ENCODE measurements around the gene SIVA1.

The SIVA1 gene

DNA sequence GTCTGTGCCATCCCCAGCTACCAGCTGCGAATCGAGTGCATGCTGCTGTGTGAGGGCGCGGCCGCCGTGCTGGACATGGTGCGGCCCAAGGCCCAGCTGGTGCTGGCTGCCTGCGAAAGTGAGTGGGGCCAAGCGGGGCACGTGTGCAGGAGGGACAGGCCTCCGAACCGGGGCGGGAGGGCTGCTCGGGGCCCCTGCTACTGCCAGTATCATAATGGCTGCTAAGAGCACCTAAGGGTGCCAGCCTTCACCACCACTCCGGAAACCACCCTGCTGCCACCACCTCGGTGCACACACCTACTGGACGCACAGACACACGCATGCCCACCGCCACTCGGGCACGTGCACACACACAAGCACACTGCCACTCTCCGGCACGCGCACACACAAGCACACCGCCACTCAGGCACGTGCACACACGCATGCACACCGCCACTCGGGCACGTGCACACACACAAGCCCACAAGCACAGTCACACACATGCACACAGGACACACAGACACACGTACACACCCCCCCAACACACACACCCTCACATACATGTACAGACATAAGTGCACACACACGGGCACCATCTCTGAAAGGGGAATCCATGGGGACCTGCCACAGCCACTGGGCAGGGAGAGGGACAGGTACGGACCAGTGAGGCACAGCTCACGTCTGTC lies 42.7 kb upstream of the SIVA1 start:
- H3K27me3 ChIP-seq (ENCODE audit: control insufficient read depth in 2 of 2, insufficient read depth in 2 of 2, low read length in 2 of 2) = no peaks in the 10 kb centered on the region
- H3K4me1 ChIP-seq (ENCODE audit: control insufficient read depth in 2 of 2, insufficient read depth in 2 of 2, low read length in 2 of 2) = no peaks in the 10 kb centered on the region
- no peak overlapping the region for H3K27ac ChIP-seq (ENCODE audit: low read depth in 2 of 2, low read length in 2 of 2)
- peaks cover 52 to 66% of the 10 kb centered on the region in 2 donors for H3K36me3 ChIP-seq (ENCODE audit: control insufficient read depth in 2 of 2, insufficient read depth in 2 of 2, low read length in 2 of 2)
- H3K4me3 ChIP-seq (ENCODE audit: low read length in 2 of 2) = no peak overlapping the region
- H3K9ac ChIP-seq (ENCODE audit: low read depth in 1 of 2, low read length in 2 of 2) = no peak overlapping the region
- no peaks in the 10 kb centered on the region for H3K9me3 ChIP-seq (ENCODE audit: control insufficient read depth in 2 of 2, low read length in 2 of 2)

DNA sequence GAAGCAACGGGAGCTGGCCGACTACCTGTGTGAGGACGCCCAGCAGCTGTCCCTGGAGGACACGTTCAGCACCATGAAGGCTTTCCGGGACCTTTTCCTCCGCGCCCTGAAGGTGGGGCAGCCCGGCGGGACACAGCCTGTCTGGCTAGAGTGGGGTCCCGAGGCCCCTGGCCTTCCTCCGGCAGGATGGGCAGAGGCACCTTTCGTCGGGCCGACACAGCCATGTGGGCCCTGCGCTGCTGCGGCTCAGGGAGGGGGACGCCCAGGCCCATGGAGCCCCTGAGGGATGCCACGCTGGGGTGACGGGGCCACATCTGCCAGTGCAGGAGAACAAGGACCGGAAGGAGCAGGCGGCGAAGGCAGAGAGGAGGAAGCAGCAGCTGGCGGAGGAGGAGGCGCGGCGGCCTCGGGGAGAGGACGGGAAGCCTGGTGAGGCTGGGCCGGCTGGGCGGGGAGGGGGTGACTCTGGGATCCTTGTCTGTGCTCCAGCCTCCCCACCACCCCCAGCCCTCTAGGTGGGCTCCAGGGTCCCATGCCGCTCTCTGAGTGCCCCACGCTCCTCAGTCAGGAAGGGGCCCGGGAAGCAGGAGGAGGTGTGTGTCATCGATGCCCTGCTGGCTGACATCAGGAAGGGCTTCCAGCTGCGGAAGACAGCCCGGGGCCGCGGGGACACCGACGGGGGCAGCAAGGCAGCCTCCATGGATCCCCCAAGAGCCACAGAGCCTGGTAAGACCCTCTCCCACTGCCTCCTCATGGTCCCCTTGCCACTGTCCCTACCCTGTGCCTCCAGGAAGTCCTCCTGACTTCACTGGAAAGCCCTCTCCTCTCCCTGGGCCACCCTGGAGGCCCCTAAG lies 39.8 kb upstream of the SIVA1 start:
- H3K4me3 ChIP-seq (ENCODE audit: low read length in 2 of 2) = no peak overlapping the region
- H3K9me3 ChIP-seq (ENCODE audit: control insufficient read depth in 2 of 2, low read length in 2 of 2) = no peaks in the 10 kb centered on the region
- H3K27me3 ChIP-seq (ENCODE audit: control insufficient read depth in 2 of 2, insufficient read depth in 2 of 2, low read length in 2 of 2) = no peaks in the 10 kb centered on the region
- H3K9ac ChIP-seq (ENCODE audit: low read depth in 1 of 2, low read length in 2 of 2) = no peak overlapping the region
- no peaks in the 10 kb centered on the region for H3K4me1 ChIP-seq (ENCODE audit: control insufficient read depth in 2 of 2, insufficient read depth in 2 of 2, low read length in 2 of 2)
- peaks cover 58 to 75% of the 10 kb centered on the region in 2 donors for H3K36me3 ChIP-seq (ENCODE audit: control insufficient read depth in 2 of 2, insufficient read depth in 2 of 2, low read length in 2 of 2)
- H3K27ac ChIP-seq (ENCODE audit: low read depth in 2 of 2, low read length in 2 of 2) = no peak overlapping the region

DNA sequence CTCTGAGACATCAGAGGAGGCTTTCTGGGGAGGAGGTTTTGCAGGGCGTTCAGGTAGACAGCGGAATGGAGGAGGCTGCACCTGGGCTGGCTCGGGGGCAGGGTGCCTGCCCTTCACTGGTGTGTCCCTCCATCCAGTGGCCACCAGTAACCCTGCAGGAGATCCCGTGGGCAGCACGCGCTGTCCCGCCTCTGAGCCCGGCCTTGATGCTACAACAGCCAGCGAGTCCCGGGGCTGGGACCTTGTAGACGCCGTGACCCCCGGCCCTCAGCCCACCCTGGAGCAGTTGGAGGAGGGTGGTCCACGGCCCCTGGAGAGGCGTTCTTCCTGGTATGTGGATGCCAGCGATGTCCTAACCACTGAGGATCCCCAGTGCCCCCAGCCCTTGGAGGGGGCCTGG lies 38.9 kb upstream of the SIVA1 start:
- no peak overlapping the region for H3K4me3 ChIP-seq (ENCODE audit: low read length in 2 of 2)
- no peak overlapping the region for H3K27ac ChIP-seq (ENCODE audit: low read depth in 2 of 2, low read length in 2 of 2)
- H3K9me3 ChIP-seq (ENCODE audit: control insufficient read depth in 2 of 2, low read length in 2 of 2) = no peaks in the 10 kb centered on the region
- no peak overlapping the region for H3K9ac ChIP-seq (ENCODE audit: low read depth in 1 of 2, low read length in 2 of 2)
- H3K27me3 ChIP-seq (ENCODE audit: control insufficient read depth in 2 of 2, insufficient read depth in 2 of 2, low read length in 2 of 2) = no peaks in the 10 kb centered on the region
- H3K36me3 ChIP-seq (ENCODE audit: control insufficient read depth in 2 of 2, insufficient read depth in 2 of 2, low read length in 2 of 2) = peaks cover 58 to 73% of the 10 kb centered on the region in 2 donors
- no peaks in the 10 kb centered on the region for H3K4me1 ChIP-seq (ENCODE audit: control insufficient read depth in 2 of 2, insufficient read depth in 2 of 2, low read length in 2 of 2)

DNA sequence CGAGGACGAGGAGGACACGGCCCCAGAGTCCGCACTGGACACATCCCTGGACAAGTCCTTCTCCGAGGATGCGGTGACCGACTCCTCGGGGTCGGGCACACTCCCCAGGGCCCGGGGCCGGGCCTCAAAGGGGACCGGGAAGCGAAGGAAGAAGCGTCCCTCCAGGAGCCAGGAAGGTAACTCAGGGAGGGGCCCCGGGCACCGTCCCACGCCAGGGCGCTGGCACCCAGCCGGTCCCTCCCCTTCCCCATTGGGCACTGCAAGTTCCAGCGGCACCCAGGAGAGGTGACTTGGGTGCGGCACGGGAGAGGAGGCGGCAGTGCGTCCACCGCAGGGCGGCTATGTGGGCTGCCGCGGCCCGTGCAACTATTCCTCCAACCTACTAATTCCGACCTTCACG lies 38.3 kb upstream of the SIVA1 start:
- Histone ChIP-seq H3K27ac (ENCODE audit: low read depth in 2 of 2, low read length in 2 of 2) (no peak overlapping the region), H3K9ac (ENCODE audit: low read depth in 1 of 2, low read length in 2 of 2) (no peak overlapping the region), H3K4me1 (ENCODE audit: control insufficient read depth in 2 of 2, insufficient read depth in 2 of 2, low read length in 2 of 2) (no peaks in the 10 kb centered on the region), H3K9me3 (ENCODE audit: control insufficient read depth in 2 of 2, low read length in 2 of 2) (no peaks in the 10 kb centered on the region), H3K4me3 (ENCODE audit: low read length in 2 of 2) (no peak overlapping the region), H3K36me3 (ENCODE audit: control insufficient read depth in 2 of 2, insufficient read depth in 2 of 2, low read length in 2 of 2) (peaks cover 56 to 68% of the 10 kb centered on the region in 2 donors), H3K27me3 (ENCODE audit: control insufficient read depth in 2 of 2, insufficient read depth in 2 of 2, low read length in 2 of 2) (no peaks in the 10 kb centered on the region)

DNA sequence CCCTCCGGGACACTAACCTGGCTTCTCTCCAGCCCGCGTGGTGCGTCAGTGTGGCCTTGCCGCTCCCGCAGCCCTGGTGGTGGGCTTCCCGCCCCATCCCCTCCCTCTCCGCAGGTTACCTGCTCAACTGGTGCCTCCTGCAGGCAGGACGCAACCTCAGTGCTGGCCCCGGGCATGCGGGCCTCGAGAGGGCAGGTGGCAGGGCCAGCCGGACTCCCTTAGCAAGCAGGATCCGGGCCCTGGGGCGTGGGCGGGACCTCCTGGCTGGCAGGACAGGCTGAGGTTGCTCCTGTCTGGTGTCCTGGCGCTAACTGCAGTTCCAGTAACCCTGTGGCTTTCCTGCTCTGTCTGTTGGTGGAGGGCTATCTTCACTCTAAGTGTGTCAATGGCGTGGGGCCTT lies 37.5 kb upstream of the SIVA1 start:
- H3K36me3 ChIP-seq (ENCODE audit: control insufficient read depth in 2 of 2, insufficient read depth in 2 of 2, low read length in 2 of 2) = peaks cover 52 to 64% of the 10 kb centered on the region in 2 donors
- no peak overlapping the region for H3K9ac ChIP-seq (ENCODE audit: low read depth in 1 of 2, low read length in 2 of 2)
- no peaks in the 10 kb centered on the region for H3K4me1 ChIP-seq (ENCODE audit: control insufficient read depth in 2 of 2, insufficient read depth in 2 of 2, low read length in 2 of 2)
- no peaks in the 10 kb centered on the region for H3K9me3 ChIP-seq (ENCODE audit: control insufficient read depth in 2 of 2, low read length in 2 of 2)
- H3K4me3 ChIP-seq (ENCODE audit: low read length in 2 of 2) = no peak overlapping the region
- no peak overlapping the region for H3K27ac ChIP-seq (ENCODE audit: low read depth in 2 of 2, low read length in 2 of 2)
- no peaks in the 10 kb centered on the region for H3K27me3 ChIP-seq (ENCODE audit: control insufficient read depth in 2 of 2, insufficient read depth in 2 of 2, low read length in 2 of 2)

DNA sequence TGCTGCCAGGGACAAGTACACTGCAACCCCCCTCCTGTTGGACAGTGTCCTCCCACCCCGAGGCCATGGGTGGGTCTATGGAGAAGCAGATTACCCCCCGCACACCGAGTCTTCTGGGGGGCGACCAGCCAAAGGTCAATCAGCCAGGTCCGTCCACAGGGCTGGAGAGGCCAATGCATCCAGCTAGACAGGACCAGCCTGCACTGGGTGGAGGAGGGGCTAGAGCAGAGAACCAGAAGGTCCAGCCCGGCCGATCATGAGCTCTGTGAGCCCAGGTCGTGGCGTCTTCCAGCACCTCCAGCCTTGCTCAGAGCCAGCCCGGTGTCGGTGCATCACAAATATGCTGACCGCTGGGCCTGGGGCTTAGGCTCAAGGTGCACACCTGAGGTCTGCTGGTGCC lies 37.1 kb upstream of the SIVA1 start:
- Histone ChIP-seq H3K4me3 (ENCODE audit: low read length in 2 of 2) (no peak overlapping the region), H3K4me1 (ENCODE audit: control insufficient read depth in 2 of 2, insufficient read depth in 2 of 2, low read length in 2 of 2) (no peaks in the 10 kb centered on the region), H3K9me3 (ENCODE audit: control insufficient read depth in 2 of 2, low read length in 2 of 2) (no peaks in the 10 kb centered on the region), H3K27me3 (ENCODE audit: control insufficient read depth in 2 of 2, insufficient read depth in 2 of 2, low read length in 2 of 2) (no peaks in the 10 kb centered on the region), H3K27ac (ENCODE audit: low read depth in 2 of 2, low read length in 2 of 2) (no peak overlapping the region), H3K9ac (ENCODE audit: low read depth in 1 of 2, low read length in 2 of 2) (no peak overlapping the region), H3K36me3 (ENCODE audit: control insufficient read depth in 2 of 2, insufficient read depth in 2 of 2, low read length in 2 of 2) (peaks cover 48 to 59% of the 10 kb centered on the region in 2 donors)

DNA sequence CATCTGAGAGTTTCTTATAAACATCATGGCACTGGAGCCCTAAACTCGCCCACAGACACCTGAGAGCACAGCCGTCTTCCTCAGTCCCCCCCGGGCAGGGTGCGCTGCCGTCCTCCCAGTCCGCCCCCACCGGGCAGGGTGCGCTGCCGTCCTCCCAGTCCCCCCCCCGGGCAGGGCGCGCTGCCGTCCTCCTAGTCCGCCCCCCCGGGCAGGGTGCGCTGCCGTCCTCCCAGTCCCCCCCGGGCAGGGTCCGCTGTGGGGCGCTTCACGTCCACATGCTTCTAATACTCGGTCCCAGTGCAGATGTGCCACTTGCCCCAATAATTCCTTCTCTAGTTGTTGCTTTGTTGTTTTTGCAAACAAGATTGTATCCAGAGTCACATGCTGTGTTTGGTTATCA lies 35.8 kb upstream of the SIVA1 start:
- Histone ChIP-seq H3K27me3 (ENCODE audit: control insufficient read depth in 2 of 2, insufficient read depth in 2 of 2, low read length in 2 of 2) (no peaks in the 10 kb centered on the region), H3K4me1 (ENCODE audit: control insufficient read depth in 2 of 2, insufficient read depth in 2 of 2, low read length in 2 of 2) (peaks cover 0 to 3% of the 10 kb centered on the region in 2 donors), H3K36me3 (ENCODE audit: control insufficient read depth in 2 of 2, insufficient read depth in 2 of 2, low read length in 2 of 2) (peaks cover 40 to 47% of the 10 kb centered on the region in 2 donors), H3K9ac (ENCODE audit: low read depth in 1 of 2, low read length in 2 of 2) (no peak overlapping the region), H3K9me3 (ENCODE audit: control insufficient read depth in 2 of 2, low read length in 2 of 2) (no peaks in the 10 kb centered on the region), H3K27ac (ENCODE audit: low read depth in 2 of 2, low read length in 2 of 2) (no peak overlapping the region), H3K4me3 (ENCODE audit: low read length in 2 of 2) (no peak overlapping the region)

DNA sequence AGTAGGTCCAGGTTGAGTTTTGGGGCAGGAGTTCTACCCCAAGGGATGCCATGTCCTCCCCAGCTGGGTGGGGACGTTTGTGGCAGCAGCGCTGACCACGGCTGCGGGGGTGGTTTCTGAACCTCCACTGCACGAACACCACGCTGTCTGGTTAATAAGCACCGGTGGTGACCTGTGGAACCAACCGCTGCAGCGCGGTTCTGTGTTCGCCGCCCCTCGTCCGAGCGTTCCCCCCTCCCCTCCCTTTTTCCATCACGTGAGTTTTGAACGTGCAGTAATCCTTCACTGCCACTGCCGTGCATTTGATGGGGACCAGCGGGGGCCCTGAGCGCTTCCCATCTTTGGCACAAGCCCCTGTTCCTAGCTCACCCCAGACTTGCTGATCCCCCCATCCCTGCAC lies 35.3 kb upstream of the SIVA1 start:
- peaks cover 0 to 9% of the 10 kb centered on the region in 2 donors for H3K4me1 ChIP-seq (ENCODE audit: control insufficient read depth in 2 of 2, insufficient read depth in 2 of 2, low read length in 2 of 2)
- no peak overlapping the region for H3K27ac ChIP-seq (ENCODE audit: low read depth in 2 of 2, low read length in 2 of 2)
- H3K9ac ChIP-seq (ENCODE audit: low read depth in 1 of 2, low read length in 2 of 2) = no peak overlapping the region
- H3K36me3 ChIP-seq (ENCODE audit: control insufficient read depth in 2 of 2, insufficient read depth in 2 of 2, low read length in 2 of 2) = peaks cover 37 to 43% of the 10 kb centered on the region in 2 donors
- no peaks in the 10 kb centered on the region for H3K27me3 ChIP-seq (ENCODE audit: control insufficient read depth in 2 of 2, insufficient read depth in 2 of 2, low read length in 2 of 2)
- H3K9me3 ChIP-seq (ENCODE audit: control insufficient read depth in 2 of 2, low read length in 2 of 2) = no peaks in the 10 kb centered on the region
- no peak overlapping the region for H3K4me3 ChIP-seq (ENCODE audit: low read length in 2 of 2)

DNA sequence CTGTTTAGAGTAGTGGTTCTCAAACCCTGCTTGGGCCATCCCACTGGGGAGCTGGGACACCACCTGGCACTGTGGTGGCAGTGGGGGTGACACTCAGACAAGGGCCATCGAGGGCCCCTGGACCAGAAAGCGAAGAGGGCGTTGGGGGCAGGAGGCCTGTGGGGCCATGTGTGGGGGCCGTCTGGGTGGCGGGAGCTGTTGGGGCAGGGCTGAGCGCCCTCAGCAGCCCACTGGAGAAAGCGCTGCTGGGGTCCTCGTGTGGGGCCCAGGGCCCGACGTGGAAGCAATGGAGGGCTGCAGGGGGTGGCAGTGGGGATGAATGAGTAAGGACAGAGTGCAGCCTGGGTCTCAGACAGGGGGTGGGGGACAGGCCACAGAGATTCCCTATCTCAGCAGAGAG lies 34.8 kb upstream of the SIVA1 start:
- Histone ChIP-seq H3K4me3 (ENCODE audit: low read length in 2 of 2) (no peak overlapping the region), H3K9ac (ENCODE audit: low read depth in 1 of 2, low read length in 2 of 2) (no peak overlapping the region), H3K27ac (ENCODE audit: low read depth in 2 of 2, low read length in 2 of 2) (no peak overlapping the region), H3K27me3 (ENCODE audit: control insufficient read depth in 2 of 2, insufficient read depth in 2 of 2, low read length in 2 of 2) (no peaks in the 10 kb centered on the region), H3K4me1 (ENCODE audit: control insufficient read depth in 2 of 2, insufficient read depth in 2 of 2, low read length in 2 of 2) (peaks cover 0 to 10% of the 10 kb centered on the region in 2 donors), H3K9me3 (ENCODE audit: control insufficient read depth in 2 of 2, low read length in 2 of 2) (no peaks in the 10 kb centered on the region), H3K36me3 (ENCODE audit: control insufficient read depth in 2 of 2, insufficient read depth in 2 of 2, low read length in 2 of 2) (peaks cover 35 to 38% of the 10 kb centered on the region in 2 donors)

DNA sequence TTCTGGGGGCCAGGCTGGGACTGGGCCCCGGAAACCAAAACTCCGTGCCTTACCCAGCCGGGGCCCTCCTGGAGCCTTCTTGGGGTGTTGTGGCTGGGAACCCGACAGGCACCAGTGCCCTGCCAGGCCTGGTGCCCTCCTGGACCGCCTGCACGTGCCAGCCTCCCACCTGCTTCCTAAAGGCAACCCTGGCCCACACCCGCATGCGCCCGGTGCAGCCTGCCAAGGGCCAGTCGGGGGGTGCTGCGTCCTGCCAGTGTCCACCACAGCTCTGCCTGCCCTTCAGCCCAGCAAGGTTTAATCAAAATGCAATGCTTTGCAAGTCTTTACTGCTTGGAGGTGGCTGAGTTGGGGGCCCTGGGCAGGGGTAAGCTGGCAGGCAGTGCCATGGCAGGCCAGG lies 34.1 kb upstream of the SIVA1 start:
- no peak overlapping the region for H3K27ac ChIP-seq (ENCODE audit: low read depth in 2 of 2, low read length in 2 of 2)
- H3K4me3 ChIP-seq (ENCODE audit: low read length in 2 of 2) = no peak overlapping the region
- H3K36me3 ChIP-seq (ENCODE audit: control insufficient read depth in 2 of 2, insufficient read depth in 2 of 2, low read length in 2 of 2) = peaks cover 28 to 31% of the 10 kb centered on the region in 2 donors
- H3K27me3 ChIP-seq (ENCODE audit: control insufficient read depth in 2 of 2, insufficient read depth in 2 of 2, low read length in 2 of 2) = no peaks in the 10 kb centered on the region
- H3K4me1 ChIP-seq (ENCODE audit: control insufficient read depth in 2 of 2, insufficient read depth in 2 of 2, low read length in 2 of 2) = peaks cover 5 to 16% of the 10 kb centered on the region in 2 donors
- H3K9me3 ChIP-seq (ENCODE audit: control insufficient read depth in 2 of 2, low read length in 2 of 2) = no peaks in the 10 kb centered on the region
- H3K9ac ChIP-seq (ENCODE audit: low read depth in 1 of 2, low read length in 2 of 2) = no peak overlapping the region

Measured in mucosa of rectum (tissue), 2 donors.